ENCODE results near the gene HHATL. TPM values are rescaled to one million over a fixed set of nuclear protein-coding genes. Genes with fewer than 3 reads are reported as not detected.

Gene HHATL
- total and polyA plus RNA-seq, 9 donors, result 0.12 to 1.3 (median 0.52) TPM; not detected in 5

DNA sequence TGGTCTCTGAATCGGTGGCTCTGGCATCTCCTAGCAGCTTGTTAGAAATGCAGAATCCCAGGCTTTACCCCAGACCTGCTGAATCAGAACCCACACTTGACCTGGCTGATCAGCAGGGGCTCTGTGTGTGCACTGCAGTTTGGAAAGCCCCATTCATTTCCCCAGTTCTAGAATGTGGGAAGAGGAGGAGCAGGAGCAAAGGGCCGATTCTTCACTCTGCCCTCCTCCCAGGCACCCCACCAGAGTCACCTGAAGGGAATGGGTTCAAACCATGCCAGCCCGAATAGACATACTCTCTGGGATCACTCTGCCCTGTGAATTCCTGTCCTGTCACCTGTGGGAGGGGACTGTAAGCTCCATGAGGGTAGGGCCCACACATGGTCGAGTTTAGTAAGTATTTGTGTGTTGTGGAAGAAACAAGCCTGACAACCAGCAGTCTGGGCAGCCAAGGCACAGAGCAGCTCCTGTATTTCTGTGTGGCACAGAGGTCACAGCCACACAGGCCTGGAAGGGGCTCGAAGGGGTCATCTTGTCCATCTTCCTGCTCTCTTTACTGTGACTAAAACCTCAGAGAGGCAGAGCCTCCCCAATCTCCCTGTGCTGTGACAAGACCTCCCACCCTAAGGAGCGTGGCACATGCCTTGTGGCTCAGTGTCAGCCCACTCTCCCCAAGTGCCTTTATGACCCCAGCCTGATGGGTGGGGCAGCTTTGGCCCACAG is 29.0 kb upstream of the HHATL start:
- 78 to 94% (median 88%) methylated on average over 6 of the region's 6 CpGs for WGBS, 3 donors
- Histone ChIP-seq H3K36me3 (no peaks in the 10 kb centered on the region), H3K27me3 (no peaks in the 10 kb centered on the region), H3K4me1 (ENCODE audit: insufficient read depth) (peaks cover 4% of the 10 kb centered on the region), H3K9me3 (no peaks in the 10 kb centered on the region), H3K4me3 (no peak overlapping the region), H3K27ac (no peak overlapping the region)
- peak in 1 of 5 donors; percentile 4 for DNase-seq
- intact Hi-C loops (cut with DNase I), result no loop called here
- TF ChIP-seq EP300 (IDR thresholded peaks at IDR 0.05) (no peak), POLR2A (IDR thresholded peaks at IDR 0.05) (no peak)
- TF ChIP-seq, protein P1, sequence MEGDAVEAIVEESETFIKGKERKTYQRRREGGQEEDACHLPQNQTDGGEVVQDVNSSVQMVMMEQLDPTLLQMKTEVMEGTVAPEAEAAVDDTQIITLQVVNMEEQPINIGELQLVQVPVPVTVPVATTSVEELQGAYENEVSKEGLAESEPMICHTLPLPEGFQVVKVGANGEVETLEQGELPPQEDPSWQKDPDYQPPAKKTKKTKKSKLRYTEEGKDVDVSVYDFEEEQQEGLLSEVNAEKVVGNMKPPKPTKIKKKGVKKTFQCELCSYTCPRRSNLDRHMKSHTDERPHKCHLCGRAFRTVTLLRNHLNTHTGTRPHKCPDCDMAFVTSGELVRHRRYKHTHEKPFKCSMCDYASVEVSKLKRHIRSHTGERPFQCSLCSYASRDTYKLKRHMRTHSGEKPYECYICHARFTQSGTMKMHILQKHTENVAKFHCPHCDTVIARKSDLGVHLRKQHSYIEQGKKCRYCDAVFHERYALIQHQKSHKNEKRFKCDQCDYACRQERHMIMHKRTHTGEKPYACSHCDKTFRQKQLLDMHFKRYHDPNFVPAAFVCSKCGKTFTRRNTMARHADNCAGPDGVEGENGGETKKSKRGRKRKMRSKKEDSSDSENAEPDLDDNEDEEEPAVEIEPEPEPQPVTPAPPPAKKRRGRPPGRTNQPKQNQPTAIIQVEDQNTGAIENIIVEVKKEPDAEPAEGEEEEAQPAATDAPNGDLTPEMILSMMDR (IDR thresholded peaks at IDR 0.05), result no peak

DNA sequence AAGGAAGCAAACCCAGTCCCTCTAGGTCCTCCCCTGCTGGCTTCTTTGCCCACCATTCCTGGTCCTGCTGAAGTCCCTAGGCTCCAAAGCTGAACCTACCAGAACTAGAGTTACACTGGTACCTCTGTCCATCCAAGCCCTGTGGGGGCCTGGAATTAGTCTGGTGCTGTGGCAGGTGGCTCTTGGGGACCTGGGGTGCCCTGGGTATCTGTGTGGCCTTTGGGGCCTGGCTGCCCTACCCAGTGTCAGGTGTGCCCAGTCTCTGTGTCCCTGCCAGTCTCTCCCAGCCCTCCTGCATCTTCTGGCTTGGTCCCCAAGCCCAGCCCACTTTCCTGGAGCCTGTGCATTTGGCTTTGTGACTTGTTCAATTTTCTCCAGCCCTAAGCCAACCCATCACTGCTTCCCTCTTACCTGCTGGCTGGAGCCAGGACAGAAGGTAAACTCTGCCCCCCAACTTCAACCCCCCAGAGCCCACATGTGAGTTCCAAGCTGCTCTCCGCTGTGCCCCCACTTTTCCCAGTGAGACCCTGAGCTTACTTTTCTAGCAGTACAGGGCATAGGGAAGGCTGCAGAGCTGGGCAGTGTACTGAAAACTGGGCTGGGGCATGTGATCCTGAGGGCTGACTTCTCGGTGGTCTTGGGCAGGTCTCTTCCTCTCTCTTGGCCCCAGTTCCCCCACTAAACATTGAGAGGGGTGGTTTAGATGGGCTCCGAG is 28.3 kb upstream of the HHATL start:
- 79 to 94% (median 84%) methylated on average over 3 of the region's 3 CpGs for WGBS, 3 donors
- H3K4me1 ChIP-seq (ENCODE audit: insufficient read depth), result peaks cover 4% of the 10 kb centered on the region
- no peak overlapping the region for H3K4me3 ChIP-seq

DNA sequence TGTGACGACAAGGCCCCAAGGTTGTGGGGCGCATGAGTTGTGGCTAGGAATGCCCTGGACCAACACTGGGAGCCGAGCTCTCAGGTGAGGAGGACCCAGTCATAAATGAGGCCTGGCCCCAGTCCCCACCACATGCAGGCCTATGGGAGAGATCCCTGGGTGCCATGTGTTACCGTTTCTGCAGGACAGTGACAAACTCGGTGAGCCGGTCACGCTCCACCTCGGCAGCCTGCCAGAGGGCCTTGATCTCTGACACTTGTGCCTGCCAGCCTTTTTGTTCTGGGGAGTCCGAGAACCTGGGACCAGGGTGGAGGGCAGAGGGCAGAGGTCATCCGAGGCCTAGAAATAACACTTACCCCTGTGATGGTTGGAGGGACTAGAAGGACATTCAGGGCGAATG is 27.7 kb upstream of the HHATL start:
- peaks cover 4% of the 10 kb centered on the region for H3K4me1 ChIP-seq (ENCODE audit: insufficient read depth)
- no peak for TF ChIP-seq POLR2A (IDR thresholded peaks at IDR 0.05)
- no peak for TF ChIP-seq EP300 (IDR thresholded peaks at IDR 0.05)
- TF ChIP-seq, protein P1 (IDR thresholded peaks at IDR 0.05), result no peak
- no peak overlapping the region for H3K27ac ChIP-seq
- no peaks in the 10 kb centered on the region for H3K27me3 ChIP-seq
- 88 to 89% (median 89%) methylated on average over 11 of the region's 11 CpGs for WGBS, 3 donors
- DNase-seq, result peak in 1 of 5 donors; percentile 5
- no peaks in the 10 kb centered on the region for H3K9me3 ChIP-seq
- H3K4me3 ChIP-seq, result no peak overlapping the region
- H3K36me3 ChIP-seq, result no peaks in the 10 kb centered on the region
- intact Hi-C loops (cut with DNase I), result no loop called here

More for the DNA sequence above, 28.3 kb upstream of the HHATL start:
- Histone ChIP-seq H3K9me3 (no peaks in the 10 kb centered on the region), H3K27ac (no peak overlapping the region), H3K36me3 (no peaks in the 10 kb centered on the region), H3K27me3 (no peaks in the 10 kb centered on the region)
- intact Hi-C loops (cut with DNase I), result no loop called here
- TF ChIP-seq, protein P1 (IDR thresholded peaks at IDR 0.05), result no peak
- TF ChIP-seq EP300 (IDR thresholded peaks at IDR 0.05), result no peak
- no peak for TF ChIP-seq POLR2A (IDR thresholded peaks at IDR 0.05)
- peak in 1 of 5 donors; percentile 1 for DNase-seq

DNA sequence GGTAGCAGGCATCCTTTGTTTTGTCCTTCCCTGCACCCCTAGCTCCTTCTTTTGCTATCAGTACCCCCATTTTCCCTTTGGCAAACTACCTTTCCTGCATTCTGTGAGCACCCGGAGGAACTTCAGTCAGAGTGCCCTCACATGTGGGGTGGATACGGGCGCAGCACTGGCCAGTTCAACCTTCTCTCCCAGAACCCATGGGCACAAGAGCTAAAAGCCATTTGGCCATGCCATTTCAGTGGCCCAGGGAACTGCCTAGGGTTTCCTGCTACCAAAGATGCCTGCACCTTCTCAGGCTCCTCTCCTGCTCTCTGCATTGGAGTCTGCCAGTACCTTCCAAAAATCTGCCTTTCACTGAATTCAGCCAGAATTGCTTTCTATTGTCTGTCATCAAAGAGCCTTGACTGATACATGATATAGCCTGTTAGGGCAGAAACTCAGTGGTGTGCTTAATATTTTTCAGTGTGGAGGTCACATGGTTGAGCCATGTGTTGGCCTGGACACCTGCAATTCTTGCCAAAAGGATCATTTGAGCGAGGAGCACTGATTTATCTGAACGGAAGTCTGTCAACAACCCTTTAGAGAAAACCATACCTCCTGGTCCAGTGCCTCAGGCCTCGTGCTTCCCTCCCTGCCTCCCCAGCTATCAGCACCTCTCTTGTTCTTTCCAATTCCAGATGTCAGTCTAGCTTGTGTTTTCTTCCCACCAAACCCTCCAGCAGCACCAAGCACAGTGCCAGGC is 27.0 kb upstream of the HHATL start:
- H3K27ac ChIP-seq, result no peak overlapping the region

More for the DNA sequence above, 27.0 kb upstream of the HHATL start:
- no peaks in the 10 kb centered on the region for H3K36me3 ChIP-seq
- H3K9me3 ChIP-seq, result no peaks in the 10 kb centered on the region
- H3K4me1 ChIP-seq (ENCODE audit: insufficient read depth), result peaks cover 4% of the 10 kb centered on the region
- peak in 1 of 5 donors; percentile 11 for DNase-seq
- TF ChIP-seq, protein P1 (IDR thresholded peaks at IDR 0.05), result no peak
- TF ChIP-seq EP300 (IDR thresholded peaks at IDR 0.05) (no peak), POLR2A (IDR thresholded peaks at IDR 0.05) (no peak)
- WGBS, 3 donors, result 56 to 62% (median 61%) methylated on average over 6 of the region's 6 CpGs
- no peak overlapping the region for H3K4me3 ChIP-seq
- no peaks in the 10 kb centered on the region for H3K27me3 ChIP-seq
- intact Hi-C loops (cut with DNase I), result no loop called here

All from ovary (tissue), 9 donors.